NCI-H187 (cell line): ENCODE results near the gene PCNT.
"Not testable (repeated sequence)": the region's sequence is repeated elsewhere in the genome, so short reads cannot be mapped to it uniquely, and the experiment has no call there.

ENCODE experiments used
- DNase-seq, 2 experiments: peaks; one replicate each; lab custom pipeline; 2025; lab: John Stamatoyannopoulos, UW

PCNT gene

DNA sequence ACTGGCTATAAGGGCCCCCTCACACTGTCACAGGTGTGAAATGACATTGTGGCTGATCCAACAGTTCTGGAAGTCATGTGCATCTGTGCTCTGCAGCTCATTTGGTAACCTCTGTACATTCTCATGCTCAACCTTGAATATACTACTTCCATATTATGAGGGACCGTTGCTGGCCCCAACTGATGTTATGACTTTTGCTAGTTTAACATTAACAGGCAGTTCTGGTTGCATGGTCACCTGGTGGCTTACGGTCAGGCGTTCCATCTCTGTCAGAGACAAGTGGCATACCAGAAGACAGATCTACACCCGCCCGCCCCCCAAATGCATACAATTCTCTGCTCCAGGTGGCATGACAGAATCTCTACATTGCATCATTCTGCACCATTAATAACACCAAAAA lies 128.8 kb downstream of the PCNT start:
- DNase-seq: no peak

DNA sequence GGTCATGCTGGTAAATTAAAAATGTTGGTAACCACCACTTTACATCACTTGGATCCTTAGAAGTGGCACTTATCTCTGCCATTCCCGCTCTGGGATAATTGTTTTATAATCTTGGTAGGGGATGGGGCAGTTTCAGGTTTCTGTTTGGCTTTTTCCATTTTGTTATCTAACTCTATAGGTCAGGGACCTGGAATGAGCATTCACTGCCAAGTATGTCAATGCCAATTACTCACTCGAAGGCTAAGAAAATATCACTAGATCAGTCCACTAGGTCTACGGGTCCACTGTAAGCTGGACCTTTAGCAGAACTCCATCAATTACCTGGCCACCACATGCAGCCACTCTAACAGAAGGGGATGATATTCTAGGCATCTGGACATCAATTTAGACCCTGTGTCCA lies 130.2 kb downstream of the PCNT start:
- peak in 1 of 2 experiments; percentile 36 for DNase-seq

DNA sequence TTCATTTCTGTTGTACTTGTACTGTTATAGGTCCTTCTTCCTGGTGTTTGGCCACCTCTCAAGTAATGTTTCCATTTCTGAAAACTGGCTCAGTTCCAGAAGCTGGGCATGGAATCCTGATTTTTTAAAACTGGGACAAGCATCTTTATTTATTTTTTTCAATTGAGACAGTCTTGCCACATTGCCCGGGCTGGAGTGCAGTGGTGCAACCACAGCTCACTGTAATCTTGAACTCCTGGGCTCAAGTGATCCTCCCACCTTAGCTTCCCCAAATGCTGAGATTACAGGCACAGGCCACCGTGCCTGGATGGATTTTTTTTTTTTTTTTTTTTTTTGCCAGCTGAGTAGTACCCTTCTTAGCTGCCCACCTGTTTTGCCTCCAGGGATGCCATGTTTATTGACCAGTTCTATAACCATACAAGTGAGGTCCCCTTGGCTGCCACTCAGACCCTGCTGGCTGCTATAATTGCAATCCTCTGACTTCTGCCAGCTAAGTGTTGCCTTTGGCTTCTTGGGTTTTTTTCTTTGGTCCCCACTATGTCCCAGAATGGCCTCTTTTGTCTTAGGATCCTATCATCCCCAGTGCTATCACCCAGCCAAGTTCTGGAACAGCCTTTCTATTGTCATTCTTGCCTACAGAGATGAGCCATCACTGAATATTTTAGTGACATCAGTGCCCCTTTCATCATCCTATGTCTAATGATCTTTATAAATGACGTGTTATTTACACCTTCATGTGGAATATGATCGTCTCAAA lies 130.9 kb downstream of the PCNT start:
- DNase-seq: no peak

DNA sequence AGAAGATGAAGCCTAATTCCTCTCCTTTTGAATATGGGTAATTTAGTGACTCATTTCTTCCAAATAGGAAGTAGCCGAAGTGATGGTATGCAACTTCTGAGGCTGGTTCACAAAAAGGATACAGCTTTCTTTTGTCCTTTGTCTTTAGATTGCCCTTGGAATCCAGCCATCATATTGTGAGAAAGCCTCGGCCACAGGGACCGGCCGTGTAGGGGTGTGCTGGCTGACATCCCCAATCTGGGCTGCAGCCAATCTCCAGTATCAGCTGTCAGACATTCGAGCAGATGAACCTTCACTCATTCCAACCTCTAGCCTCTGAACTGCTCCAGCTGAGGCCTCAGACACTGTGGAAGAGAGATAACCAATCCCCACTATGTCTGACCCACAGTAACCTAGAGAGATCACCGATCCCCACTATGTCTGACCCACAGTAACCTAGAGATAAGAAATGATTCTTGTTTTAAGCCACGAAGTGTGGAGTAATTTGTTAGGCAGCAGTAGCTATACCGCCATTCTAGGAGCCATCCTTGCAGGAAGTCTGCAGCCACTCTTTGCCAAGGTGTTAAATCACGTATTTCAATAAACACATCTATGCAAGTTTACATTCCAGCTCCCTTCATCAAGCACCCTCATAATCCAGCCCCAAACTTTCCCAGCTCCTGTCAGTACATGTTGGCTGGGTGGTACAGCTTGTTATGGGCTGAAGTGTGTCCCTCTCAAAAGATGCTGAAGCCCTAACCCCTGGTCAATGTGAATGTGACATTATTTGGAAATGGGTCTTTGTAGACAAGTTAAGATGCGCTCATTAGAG lies 131.8 kb downstream of the PCNT start:
- no peak for DNase-seq

DNA sequence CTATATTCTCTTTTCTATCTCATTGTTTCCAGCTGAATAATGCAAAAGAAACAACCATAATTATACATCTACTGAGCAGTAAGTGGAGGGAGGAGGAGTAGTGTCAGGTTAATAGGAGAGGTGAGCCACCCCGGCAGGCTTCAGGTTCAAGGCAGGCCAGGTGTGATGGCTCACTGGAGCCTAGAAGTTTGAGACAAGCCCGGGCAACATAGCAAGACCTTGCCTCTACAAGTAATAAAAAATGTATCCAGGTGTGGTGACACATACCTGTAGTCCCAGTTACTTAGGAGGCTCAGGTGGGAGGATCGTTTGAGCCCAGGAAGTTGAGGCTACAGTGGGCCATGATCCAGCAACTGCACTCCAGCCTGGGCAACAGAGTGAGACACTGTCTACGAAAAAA lies 132.8 kb downstream of the PCNT start:
- no peak for DNase-seq

DNA sequence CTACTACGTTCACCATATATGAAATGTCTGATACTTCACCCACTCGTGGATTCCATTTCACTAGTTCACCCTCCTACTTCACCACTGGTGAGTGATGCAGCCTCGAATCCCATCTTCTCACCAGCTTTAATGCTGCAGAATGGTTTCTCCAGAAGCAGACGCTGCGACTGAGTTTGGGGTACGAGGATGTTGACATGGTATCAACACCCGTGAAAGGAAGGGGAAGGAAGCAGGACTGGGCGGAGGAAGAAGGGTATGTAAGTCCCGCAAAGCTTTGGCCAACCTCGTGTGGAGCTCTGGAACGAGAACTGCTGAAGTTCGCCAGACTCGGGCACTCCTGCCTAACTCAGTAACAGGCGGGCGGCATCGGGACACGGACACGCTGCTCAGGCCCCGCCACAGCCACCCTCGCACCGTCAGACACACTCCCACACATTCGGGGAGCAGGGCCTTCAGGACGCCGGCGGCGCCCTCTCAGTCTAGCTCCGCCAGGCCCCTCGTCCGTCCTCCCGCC lies 133.9 kb downstream of the PCNT start:
- no peak for DNase-seq

DNA sequence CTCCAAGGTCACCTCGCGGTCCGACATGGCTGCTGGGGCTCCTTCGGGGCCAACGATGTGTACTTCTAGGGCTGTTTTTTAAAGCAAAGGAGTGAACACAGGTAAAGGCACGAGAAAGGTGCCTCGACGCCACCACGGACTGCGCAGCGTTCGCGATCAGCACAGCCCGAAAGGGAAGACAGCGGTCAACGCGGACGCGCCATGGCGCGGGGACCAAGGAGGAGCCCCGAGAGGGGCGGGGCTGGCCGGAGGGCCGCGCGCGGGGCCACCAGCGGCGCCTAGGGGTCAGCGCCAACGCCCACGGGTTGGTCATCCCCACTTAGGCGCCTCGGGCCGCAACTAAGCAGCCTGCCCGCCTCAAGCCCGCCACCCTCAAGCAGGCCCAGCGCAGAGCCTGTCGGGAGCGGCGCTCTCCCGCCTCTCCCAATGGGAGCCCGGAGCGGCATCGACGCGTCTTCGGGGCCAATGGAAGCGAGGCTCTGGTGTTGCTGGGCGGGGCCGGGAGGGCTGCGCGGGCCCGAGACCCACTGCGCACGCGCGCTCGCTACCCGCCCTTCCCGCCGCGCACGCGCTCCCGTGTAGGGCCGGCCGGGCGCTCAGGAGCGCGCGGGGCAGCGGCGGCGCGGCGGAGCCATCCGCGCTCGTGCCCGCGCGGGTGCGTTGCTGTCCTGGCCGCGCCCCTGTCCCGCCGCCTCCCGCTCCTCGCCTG lies 134.5 kb downstream of the PCNT start, which contains the start of gene DIP2A:
DIP2A (plus strand) TSS at position 577 of the 709 bp plus-strand sequence. CDS start 241 bp downstream, outside the sequence.
- peak; percentile 89 to 96 for DNase-seq

DNA sequence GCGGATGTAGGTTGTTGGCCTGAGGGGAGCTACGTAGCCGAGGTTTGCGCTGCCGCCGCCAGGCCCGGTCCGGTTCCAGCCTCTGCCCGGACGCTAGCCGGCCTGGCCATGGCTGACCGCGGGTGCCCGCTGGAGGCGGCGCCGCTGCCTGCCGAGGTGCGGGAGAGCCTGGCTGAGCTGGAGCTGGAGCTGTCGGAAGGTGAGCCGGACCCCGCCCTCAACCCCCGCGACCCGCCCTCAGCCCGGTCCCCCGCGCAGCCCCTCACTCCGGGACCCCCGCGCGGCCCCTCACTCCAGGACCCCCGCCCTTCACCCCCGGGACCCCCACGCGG lies 135.0 kb downstream of the PCNT start:
- no peak for DNase-seq

DNA sequence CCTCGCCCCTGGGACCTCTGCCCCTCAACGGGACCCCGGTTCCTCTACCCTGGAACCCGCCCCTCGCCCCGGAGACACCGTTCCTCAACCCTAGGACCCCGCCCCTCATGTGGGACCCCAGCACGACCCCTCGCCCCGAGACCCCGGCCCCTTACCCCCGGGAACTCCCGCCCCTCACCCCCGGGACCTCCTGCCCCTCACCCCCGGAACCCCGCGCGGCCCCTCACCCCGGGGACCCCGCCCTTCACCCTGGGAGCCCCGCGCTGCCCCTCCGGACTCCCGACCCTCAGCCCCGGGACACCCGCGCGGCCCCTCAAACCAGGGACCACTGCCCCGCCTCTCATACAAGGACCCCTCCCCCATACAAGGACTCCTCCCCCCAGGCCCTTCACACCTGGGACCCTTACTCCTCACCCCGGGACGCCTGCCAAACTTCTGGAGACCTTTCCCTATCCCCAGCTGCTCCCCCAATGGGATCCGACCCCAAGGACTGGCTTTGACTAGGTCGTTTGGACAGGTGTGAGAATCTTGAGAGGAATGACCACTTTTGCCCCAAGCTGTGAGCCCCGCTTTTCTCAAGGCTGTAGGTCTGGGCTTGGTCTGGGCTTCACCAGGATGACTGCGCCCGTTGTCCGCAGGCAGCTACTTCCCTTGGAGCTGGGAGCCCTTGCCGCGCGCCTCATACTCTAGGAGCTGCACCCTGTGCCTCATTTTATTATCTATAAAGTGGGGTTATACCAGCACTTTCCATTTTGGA lies 135.6 kb downstream of the PCNT start:
- DNase-seq: no peak

DNA sequence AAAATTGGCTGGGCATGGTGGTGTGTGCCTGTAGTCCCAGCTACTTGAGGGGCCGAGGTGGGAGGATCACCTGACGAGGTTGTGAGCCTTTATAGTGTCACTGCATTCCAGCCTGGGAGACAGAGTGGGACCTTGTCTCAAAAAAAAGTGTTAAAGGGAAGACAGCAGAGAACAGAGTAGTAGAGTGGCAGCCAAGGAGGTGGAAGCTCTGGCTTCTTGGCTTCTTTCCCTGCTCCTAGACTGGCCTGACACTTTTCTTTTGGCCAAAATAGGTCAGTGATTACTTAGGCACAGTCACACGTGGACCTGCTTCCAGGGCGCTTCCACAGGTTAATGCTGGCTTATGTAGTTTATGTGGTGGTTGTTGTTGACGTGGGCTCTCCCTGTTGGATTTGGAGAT lies 138.0 kb downstream of the PCNT start:
- DNase-seq: no peak

DNA sequence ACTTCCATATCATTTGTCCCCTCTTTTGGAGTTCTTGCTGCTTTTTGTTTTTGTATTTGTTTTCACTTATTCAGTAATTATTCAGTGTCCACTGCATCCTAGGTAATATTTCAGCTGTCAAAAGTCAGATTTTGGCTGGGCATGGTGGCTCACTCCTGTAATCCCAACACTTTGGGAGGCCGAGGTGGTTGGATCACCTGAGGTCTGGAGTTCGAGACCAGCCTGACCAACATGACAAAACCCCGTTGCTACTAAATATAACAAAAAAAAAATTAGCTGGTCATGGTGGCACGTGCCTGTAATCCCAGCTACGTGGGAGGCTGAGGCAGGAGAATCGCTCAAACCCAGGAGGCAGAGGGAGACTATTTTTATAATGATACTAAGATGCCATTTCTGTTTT lies 141.2 kb downstream of the PCNT start:
- DNase-seq: not testable (repeated sequence)

DNA sequence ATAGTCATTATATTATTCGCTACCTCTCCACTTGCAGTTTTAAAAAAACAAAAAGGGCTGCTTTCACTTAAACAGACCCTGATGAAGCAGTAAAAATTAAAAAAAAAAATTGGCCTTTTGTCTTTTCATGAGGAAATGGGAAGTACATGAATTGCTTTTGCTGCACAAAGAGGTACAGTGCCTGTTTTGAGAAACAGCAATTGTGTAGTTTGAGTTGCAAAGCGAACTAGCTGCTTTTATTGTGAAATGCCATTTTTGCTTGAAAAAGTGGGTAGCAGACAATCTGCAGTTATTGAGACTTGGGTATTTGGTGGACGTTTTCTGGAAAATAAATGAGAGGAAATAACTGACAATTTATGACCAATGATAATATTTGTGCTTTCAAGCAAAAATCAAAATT lies 141.7 kb downstream of the PCNT start:
- no peak for DNase-seq

DNA sequence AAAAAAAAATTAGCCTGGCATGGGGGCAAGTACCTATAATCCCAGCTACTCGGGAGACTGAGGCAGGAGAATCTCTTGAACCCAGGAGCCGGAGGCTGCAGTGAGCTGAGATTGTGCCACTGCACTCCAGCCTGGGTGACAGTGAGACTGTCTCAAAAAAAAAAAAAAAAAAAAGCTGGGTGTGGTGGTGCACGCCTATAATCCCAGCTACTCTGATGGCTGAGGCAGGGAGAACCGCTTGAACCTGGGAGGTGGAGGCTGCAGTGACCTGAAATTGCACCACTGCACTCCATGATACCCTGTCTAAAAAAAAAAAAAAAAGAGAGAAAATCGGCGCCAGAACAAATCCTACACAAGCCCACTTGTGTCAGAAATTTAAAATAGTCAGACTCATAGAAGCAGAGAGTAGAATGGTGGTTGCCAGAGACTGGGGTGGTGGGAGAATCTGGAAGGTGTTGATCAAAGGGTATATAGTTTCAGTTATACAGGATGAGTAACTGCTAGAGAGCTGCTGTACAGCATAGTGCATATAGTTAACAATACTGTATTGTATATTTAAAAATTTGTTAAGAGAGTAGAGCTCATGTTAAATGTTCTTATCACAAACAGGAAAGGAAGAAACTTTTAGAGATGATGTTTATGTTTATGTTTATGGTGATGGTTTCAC lies 144.3 kb downstream of the PCNT start:
- no peak for DNase-seq

DNA sequence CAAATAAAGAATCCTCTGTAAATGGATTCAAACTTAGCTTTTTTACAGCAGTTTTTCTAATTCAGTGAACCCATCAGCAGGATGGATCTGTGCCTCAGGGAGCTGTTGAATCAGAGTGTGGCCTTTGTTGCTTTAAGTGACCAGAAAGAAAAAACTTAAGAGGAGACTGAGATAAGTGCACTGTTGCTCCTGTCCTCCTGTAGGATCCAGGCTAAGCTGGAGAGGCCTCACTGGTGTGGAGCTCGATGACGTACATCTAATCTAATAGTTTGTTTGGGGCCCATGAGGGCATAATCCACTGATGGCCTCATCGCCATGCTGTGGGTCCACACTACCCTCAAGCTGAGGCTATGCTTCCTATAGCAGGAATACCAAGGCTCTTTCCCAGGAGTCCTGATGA lies 145.3 kb downstream of the PCNT start:
- no peak for DNase-seq

DNA sequence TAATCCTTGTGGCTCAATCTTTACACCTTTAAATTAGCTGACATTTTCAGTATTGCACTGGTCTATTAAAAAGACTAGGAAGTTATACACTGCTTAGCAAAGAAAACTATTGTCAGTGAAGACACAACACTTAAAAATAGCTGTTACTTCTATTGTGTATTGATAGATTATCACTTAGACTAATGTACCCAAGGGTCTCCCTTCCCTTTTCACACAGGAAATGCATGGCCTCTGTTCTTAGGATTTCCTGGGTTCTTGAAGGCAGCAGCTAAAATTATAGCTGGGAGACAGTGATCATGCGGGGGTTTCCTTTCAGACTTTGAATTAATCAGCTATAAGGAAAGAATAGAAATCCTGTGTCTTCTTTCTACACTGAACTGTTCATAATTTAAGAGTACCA lies 147.6 kb downstream of the PCNT start:
- DNase-seq: no peak

DNA sequence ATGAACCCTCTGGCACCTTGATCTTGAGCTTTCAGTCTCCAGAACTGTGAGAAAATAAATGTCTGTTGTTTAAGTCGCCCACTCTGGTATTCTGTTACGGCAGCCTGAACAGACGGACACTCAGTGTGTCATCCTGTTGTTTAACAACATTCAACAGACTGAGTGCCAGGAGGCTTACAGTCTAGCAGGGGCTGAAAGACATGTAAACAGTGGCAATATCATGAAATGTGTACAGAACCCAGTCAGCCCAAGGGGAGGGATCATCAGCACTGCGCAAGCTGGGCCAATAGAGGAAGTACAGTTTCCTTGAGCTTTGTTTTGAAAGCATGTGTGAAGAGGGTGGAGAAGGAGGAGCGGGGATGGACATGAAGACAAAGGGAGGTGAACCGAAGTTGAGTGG lies 148.3 kb downstream of the PCNT start:
- DNase-seq: no peak

DNA sequence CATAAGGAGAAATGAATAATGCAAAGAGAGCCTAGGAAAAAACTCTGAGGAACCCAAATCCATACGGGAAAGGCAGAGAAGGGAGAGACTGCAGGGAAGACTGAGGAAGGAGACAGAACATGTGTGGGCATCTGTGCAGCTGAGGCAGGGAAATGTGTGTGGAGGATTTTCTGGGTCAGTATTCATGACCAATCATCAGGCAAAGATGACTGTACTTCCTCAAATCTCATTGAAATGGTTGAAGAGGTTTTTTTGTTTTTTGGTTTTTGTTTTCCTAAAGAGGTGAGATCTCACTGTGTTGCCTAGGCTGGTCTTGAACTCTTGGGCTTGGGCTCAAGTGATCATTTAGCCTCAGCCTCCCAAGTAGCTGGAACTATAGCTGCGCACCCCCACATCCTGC lies 150.4 kb downstream of the PCNT start:
- no peak for DNase-seq

DNA sequence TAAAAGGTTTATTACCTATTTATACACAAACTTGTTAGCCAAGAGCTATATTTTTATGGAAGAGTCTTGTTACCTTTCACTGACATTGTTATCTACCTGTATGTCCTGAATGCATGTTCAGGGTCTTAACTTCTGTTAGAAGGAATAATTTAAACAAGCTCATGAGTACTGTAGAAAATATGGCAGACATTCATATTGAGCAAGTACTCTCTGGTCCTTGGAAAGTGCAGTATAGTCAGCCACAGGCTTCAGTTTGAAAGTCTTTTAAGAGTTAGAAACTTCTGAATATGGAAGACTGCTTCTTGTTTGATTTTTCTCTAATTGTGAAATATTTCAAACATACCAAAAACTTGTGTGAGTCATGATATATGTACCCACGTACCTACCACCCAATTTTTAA lies 151.3 kb downstream of the PCNT start:
- DNase-seq: no peak

DNA sequence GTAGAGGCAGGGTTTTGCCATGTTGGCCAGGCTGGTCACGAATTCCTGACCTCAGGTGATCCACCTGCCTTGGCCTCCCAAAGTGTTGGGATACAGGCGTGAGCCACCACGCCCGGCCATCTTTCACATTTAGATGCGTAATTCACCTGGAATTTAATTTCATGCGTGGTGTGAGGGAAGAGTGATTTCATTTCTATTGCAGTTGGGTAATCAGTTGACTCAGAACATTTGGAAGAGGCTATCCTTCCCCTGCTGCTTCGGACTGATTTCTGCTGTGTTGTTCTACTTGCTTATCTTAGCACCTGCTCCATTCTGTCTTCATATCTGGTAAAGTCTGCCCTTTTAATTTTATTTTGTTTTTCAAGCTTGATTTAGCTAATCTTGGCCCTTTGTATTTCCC lies 153.8 kb downstream of the PCNT start:
- DNase-seq: no peak

DNA sequence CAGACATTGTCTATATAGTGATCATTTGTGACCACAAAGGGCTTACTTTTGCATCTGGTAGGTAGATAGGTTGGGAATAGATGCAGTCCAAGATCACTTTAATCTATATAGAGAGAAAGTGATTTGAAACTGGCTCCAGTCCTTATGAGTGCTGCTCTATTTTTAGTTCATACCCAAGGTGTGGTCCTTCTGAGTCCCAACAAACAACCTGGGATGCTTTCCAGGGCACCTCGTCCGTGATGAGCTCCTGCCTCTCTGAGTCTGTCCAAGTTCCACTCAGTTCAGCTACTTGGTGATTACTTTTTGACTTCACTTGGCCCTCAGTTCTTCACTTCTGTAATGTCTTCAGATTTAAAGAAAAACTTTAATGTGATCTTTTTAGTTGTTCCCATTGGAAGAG lies 155.0 kb downstream of the PCNT start:
- no peak for DNase-seq

DNA sequence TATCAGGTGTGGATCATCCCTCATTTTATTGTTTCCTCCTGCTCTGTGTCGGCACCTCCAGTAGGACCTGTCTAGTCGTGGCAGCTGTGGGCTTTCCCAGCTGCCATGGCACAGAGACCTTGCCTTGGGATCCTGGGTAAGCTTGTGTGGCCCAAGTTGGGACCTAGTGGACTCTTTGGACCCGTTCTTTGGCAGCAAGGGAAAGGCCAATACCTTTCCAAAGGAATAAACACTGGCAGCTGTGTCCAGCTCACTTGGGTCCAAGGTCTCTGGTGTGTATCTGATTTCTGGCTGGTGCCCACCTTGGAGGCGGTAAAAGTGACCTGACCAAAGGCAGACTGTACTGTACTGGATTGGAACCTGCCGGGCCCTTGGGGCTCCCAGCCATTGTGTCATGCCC lies 156.5 kb downstream of the PCNT start:
- DNase-seq: no peak
